GM21360 (cell line): ENCODE results near the gene CCDC13.

Experiments used
- ATAC-seq: cut with Tn5 transposase; IDR thresholded peaks from one replicate; pipeline ENCODE4 v1.9.1; 2021; ENCODE audit warnings: mild to moderate bottlenecking, moderate library complexity; ENCODE audit not compliant: unreplicated experiment

Gene CCDC13

DNA sequence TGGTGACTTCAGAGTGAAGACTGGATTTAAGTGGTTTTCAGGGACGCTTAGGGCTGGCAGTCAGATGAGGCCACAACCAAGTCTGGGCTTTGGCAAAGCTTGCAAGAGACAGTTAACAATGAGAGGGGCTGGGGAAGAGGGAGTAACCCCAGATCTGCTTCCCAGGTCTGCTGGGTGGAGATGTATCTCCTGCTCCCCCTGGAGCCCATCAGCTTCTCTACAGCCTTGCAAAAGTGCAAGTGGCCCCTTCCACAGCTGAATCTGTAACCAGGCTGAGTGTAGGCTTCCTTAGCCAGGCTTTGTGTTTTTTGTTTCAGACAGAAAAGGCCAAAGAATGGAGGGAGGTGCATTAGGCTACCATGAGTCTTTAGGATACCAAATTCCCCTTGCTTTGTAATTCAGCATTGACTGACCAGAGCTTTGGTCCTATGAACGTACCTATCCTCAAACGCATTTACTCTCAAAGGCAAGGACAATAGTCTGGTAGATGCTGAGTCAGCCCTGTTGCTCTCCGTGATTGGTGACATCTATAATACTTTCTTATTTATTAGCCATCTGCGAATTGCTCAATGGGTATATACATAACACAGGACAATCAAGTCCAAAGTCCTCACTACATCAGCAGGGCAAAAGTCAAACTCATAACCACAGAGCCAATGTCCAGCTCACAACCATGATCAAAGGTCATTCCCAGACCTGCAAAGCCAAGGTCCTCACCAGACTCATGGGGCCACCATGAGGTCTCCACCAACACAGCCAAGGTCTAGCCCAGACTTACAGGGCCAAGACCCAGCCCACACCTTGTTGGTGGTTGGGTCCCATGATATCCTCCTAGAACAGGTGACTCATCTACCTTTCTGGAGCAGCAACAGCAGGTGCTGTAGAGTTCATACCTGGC, 17.1 kb downstream of the CCDC13 start:
- no peak for ATAC-seq

DNA sequence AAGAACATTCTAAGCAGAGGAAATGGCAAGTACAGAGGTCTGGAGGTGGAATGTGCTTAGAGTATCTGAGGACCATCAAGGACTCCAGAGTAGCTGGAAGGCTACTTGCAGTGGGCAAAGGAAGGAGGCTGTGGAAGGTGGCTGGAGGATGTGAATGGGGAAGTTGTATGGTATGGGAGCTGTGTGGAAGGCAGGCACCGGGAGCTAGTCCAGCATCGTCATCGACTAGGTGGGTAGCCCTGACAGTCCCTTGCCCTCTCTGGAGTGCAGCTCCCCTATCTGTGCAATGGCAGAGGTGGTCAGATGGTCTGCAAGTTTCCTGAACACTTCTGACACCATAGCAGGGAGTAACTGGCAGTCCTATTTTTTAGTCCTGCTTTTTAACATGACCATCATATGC, 19.3 kb downstream of the CCDC13 start:
- no peak for ATAC-seq

DNA sequence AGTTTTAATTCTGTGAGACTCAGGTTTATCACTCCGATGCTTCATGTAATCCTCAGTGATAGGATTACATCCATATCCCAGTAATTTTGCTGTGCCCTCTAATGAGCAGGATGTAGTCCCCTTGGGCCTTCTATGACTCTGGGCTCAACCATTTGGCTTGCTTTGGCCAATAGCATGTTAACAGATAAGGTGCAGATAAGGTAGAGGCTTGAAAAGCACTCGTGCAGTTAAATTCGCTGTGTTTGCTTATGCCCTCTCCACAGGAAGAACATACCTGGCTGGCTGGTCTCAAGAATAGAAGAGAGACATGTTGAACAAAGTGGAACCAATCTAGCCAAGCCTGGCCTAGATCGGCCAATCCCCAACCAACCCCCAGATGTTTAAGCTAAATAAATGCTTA, 20.1 kb downstream of the CCDC13 start:
- no peak for ATAC-seq

DNA sequence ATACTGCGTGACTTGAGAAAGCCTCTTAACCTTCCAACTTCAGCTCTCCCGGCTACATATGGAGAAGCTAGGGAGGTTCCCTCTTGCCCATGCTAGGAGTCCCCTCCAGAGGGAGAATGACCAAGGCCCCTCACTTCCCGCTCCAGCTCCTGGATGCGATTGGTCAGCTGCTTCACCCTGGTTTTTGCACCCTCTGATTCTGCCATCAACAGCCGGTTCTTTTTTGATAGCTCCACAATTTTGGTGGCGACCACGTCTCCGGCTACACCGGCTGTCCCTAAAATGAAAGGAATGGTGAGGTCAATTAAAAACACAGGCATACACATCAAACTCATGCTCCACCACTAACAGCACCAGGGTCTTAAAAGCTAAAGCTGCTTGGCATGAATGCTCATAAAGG, 20.6 kb downstream of the CCDC13 start:
- ATAC-seq: no peak

GRCh38 chr3:42751609-42752008, 21.4 kb downstream of the CCDC13 start:
- ATAC-seq: no peak

DNA sequence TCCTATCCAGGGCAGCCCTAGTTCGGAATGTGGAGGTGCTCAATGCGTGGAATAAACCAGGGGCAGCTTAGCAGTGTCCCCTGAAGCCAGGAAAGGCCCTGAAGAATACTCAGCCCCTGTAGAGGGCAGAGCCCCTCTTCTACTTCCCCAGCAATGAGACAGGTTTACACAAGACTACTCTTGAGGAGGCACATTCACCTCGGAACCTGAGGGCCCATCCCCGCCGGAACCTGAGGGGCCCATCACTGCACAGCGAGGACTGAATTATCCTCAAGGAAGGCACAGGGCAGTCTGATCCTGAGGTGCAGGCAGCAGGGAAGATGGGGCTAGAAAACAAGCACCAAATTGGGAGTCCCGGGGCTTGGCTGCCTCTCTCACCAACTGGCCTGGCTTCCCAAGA, 22.2 kb downstream of the CCDC13 start:
- ATAC-seq: no peak

GRCh38 chr3:42749753-42750231, 23.3 kb downstream of the CCDC13 start:
- no peak for ATAC-seq

GRCh38 chr3:42749025-42749752, 23.9 kb downstream of the CCDC13 start:
- no peak for ATAC-seq

DNA sequence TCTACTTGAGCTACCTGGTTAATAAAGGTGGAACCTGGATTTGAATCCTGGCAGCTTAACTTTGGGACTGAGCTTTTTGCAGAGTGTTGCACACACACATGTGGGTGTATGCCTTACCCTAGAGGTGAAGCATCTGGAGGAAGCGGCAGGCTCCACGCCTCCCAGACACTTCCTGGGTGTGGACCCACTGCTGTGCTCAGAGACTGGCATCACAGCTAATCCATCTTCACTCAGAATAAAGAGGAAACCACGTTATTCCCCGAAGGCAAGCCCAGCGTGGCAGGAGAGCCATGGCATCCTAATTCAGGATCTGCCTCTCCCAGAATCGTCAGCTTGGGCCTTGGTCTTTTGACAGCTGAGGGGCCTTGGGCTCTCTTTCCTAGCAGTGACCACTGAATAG, 25.5 kb downstream of the CCDC13 start:
- ATAC-seq: no peak

GRCh38 chr3:42746455-42747450, 26.3 kb downstream of the CCDC13 start:
- ATAC-seq: no peak

DNA sequence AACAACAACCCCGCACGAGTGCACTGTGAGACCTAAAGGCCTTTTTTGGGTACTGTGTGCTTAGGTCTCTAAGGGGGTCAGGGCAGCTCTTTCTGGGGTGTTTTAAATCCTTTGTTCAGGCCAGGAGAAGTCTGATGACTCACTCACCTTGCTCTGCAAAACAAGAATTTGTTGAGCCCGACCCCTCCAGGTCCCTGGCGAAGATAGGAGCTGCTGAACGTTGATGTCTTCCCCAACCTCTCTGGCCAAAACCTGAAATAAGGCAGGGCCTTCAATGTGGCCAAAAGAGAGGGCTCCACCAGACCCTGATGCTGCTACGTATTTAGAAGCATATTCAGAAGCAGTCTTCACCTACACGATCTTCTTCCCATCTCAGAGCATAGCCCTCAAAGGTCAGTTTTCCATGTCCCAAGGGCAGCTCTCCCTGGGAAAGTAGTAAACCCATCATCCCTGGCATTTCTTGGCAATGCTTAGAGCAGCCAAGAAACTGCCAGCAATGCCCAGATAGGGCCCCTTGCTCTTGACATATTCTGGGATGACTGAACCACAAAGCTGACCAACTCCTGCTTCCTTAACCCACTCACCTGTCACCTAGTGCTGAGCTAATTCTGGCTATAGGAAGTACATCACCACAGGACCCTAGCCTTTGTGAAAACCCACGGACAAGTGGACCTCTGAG, 27.1 kb downstream of the CCDC13 start:
- no peak for ATAC-seq

GRCh38 chr3:42745291-42745745, 27.7 kb downstream of the CCDC13 start:
- ATAC-seq: no peak

GRCh38 chr3:42743204-42743995, 29.7 kb downstream of the CCDC13 start:
- ATAC-seq: no peak

DNA sequence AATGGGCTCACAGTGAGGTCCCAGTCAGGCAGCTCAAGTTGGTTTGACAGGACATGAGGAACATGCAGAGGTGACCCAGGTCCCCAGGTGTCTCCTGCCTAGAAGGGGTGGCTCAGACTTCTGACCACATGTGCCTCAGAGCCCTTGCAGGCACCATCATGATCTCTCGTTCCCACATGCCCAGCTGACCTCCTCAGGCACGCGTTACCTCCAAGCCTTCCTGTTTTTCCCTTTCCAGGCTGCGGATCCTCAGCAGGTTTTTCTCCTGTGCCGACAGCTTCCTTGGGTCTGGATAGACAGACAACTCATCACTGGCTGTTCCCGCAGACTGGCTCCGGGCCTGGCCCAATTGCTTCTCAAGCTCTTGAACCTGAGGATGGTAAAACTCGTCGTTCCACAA, 30.4 kb downstream of the CCDC13 start:
- ATAC-seq: no peak

- ATAC-seq: no peak
Observed at GRCh38 chr3:42742259-42742658, 30.8 kb downstream of the CCDC13 start.

GRCh38 chr3:42741796-42742195, 31.3 kb downstream of the CCDC13 start:
- no peak for ATAC-seq

DNA sequence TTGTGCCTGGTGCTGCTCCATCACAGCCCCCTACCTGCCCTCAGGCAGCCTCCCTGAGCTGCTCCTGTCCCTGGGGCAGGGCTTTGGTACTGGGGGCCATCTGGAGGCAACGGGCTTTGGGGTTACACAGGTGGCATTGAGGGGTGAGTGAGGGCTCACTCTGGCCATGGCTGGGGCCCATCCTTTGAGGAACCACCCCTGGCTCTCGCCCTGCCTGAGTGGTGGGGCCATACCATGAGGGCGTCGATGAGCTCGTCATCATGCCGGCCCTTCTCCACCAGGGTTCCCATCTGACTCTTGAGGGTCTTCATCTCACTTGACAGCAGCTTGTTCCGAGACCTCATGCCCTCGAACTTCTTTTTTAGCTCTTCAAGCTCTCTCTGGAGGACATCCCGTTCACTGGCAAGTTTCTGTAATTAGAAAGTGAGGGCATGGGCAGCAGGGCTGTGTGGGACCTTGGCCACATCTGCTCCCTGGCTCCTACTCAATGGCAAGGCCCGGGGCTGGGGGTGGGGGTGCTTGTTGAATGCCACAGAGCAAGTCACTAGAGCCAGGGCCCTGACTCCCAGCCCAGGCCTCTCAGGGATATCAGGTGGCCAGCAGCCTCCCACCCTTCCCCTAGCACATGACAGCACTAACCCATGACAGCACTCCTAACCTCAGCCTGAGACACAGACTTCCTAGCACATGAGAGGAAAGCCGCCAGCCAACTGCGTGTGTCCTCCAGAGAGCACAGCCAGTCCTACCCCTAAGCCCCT, 33.5 kb downstream of the CCDC13 start:
- no peak for ATAC-seq

GRCh38 chr3:42736531-42736930, 36.5 kb downstream of the CCDC13 start:
- no peak for ATAC-seq

DNA sequence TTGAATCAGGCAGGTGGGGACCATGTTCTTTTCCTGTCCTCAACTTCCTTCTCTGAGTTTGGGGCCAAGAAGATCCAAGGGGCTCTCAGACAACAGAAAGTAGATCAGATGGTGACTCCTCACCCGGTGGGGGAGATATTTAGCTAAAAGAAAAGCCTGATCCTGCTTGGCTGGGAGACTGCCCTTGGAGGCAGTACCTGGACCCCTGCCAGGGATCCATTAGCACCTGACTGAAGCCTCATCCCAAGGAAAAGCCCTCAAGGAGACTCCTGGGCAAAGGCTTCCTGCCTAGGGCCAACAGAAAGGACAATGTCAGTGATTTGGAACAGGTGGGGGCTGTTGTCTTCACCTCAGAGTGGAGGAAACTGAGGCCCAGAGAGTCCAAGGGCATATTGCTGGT, 37.0 kb downstream of the CCDC13 start:
- no peak for ATAC-seq
